ENCODE measurements around the gene BAHCC1. TPM values are rescaled to one million over a fixed set of nuclear protein-coding genes. Genes with fewer than 3 reads are reported as not detected.

BAHCC1 gene
- total RNA-seq, 1 donor from 2014 or later, result 0.91 TPM

GRCh38 chr17:81399481-81400153 lies 4.4 kb downstream of the BAHCC1 start:
- Mint-ChIP-seq H3K9me3 (no peaks in the 10 kb centered on the region), H3K27ac (no peak overlapping the region), H3K36me3 (ENCODE audit: low read depth) (peaks cover 4% of the 10 kb centered on the region), H3K4me3 (ENCODE audit: low read depth) (no peak overlapping the region), H3K27me3 (ENCODE audit: low read depth) (peaks cover 56% of the 10 kb centered on the region), H3K4me1 (ENCODE audit: low read depth) (peaks cover 5% of the 10 kb centered on the region)
- no peak for DNase-seq (ENCODE audit: low spot score)
- intact Hi-C loops (cut with micrococcal nuclease), result loop anchor here (5.0 kb wide), 4 partner anchors 83 to 1597 kb away; partner anchors contain the start of gene ACTG1

GRCh38 chr17:81400154-81400977 lies 5.1 kb downstream of the BAHCC1 start:
- H3K4me3 Mint-ChIP-seq (ENCODE audit: low read depth), result peak overlapping the region; percentile 37
- H3K27me3 Mint-ChIP-seq (ENCODE audit: low read depth), result peaks cover 49% of the 10 kb centered on the region
- H3K9me3 Mint-ChIP-seq, result no peaks in the 10 kb centered on the region
- peaks cover 3% of the 10 kb centered on the region for H3K4me1 Mint-ChIP-seq (ENCODE audit: low read depth)
- H3K36me3 Mint-ChIP-seq (ENCODE audit: low read depth), result peaks cover 4% of the 10 kb centered on the region
- intact Hi-C loops (cut with micrococcal nuclease), result loop anchor here (5.0 kb wide), 1 partner anchor 82 kb away; no protein-coding TSS in a partner anchor
- no peak overlapping the region for H3K27ac Mint-ChIP-seq
- DNase-seq (ENCODE audit: low spot score), result no peak

- peaks cover 4% of the 10 kb centered on the region for H3K36me3 Mint-ChIP-seq (ENCODE audit: low read depth)
- H3K4me1 Mint-ChIP-seq (ENCODE audit: low read depth), result peaks cover 3% of the 10 kb centered on the region
- peaks cover 51% of the 10 kb centered on the region for H3K27me3 Mint-ChIP-seq (ENCODE audit: low read depth)
- intact Hi-C loops (cut with micrococcal nuclease), result loop anchor here (5.0 kb wide), 1 partner anchor 81 kb away; no protein-coding TSS in a partner anchor
- DNase-seq (ENCODE audit: low spot score), result no peak
- no peaks in the 10 kb centered on the region for H3K9me3 Mint-ChIP-seq
- no peak overlapping the region for H3K4me3 Mint-ChIP-seq (ENCODE audit: low read depth)
- no peak overlapping the region for H3K27ac Mint-ChIP-seq
Measured at GRCh38 chr17:81400996-81401722, 5.9 kb downstream of the BAHCC1 start.

- intact Hi-C loops (cut with micrococcal nuclease), result loop anchor here (5.0 kb wide), 1 partner anchor 80 kb away; no protein-coding TSS in a partner anchor
- no peak for DNase-seq (ENCODE audit: low spot score)
- H3K4me1 Mint-ChIP-seq (ENCODE audit: low read depth), result peaks cover 3% of the 10 kb centered on the region
- H3K36me3 Mint-ChIP-seq (ENCODE audit: low read depth), result peaks cover 4% of the 10 kb centered on the region
- H3K4me3 Mint-ChIP-seq (ENCODE audit: low read depth), result no peak overlapping the region
- no peaks in the 10 kb centered on the region for H3K9me3 Mint-ChIP-seq
- peaks cover 51% of the 10 kb centered on the region for H3K27me3 Mint-ChIP-seq (ENCODE audit: low read depth)
- H3K27ac Mint-ChIP-seq, result no peak overlapping the region
Measured at GRCh38 chr17:81401723-81402529, 6.7 kb downstream of the BAHCC1 start.

GRCh38 chr17:81402530-81402941 lies 7.3 kb downstream of the BAHCC1 start:
- Mint-ChIP-seq H3K9me3 (no peaks in the 10 kb centered on the region), H3K27me3 (ENCODE audit: low read depth) (peaks cover 50% of the 10 kb centered on the region), H3K4me1 (ENCODE audit: low read depth) (peaks cover 3% of the 10 kb centered on the region), H3K4me3 (ENCODE audit: low read depth) (no peak overlapping the region), H3K27ac (no peak overlapping the region), H3K36me3 (ENCODE audit: low read depth) (peaks cover 4% of the 10 kb centered on the region)
- DNase-seq (ENCODE audit: low spot score), result no peak
- intact Hi-C loops (cut with micrococcal nuclease), result loop anchor here (5.0 kb wide), 1 partner anchor 80 kb away; no protein-coding TSS in a partner anchor

- Mint-ChIP-seq H3K36me3 (ENCODE audit: low read depth) (peaks cover 1% of the 10 kb centered on the region), H3K27ac (no peak overlapping the region), H3K27me3 (ENCODE audit: low read depth) (peaks cover 45% of the 10 kb centered on the region), H3K4me3 (ENCODE audit: low read depth) (no peak overlapping the region), H3K9me3 (no peaks in the 10 kb centered on the region), H3K4me1 (ENCODE audit: low read depth) (peaks cover 3% of the 10 kb centered on the region)
- DNase-seq (ENCODE audit: low spot score), result no peak
- intact Hi-C loops (cut with micrococcal nuclease), result loop anchor here (5.0 kb wide), 1 partner anchor 79 kb away; no protein-coding TSS in a partner anchor
Measured at GRCh38 chr17:81402981-81403467, 7.8 kb downstream of the BAHCC1 start.

GRCh38 chr17:81403671-81404534 lies 8.6 kb downstream of the BAHCC1 start:
- no peak for DNase-seq (ENCODE audit: low spot score)
- peaks cover 40% of the 10 kb centered on the region for H3K27me3 Mint-ChIP-seq (ENCODE audit: low read depth)
- no peak overlapping the region for H3K4me3 Mint-ChIP-seq (ENCODE audit: low read depth)
- H3K27ac Mint-ChIP-seq, result no peak overlapping the region
- intact Hi-C loops (cut with micrococcal nuclease), result loop anchor here (5.0 kb wide), 1 partner anchor 78 kb away; no protein-coding TSS in a partner anchor
- H3K36me3 Mint-ChIP-seq (ENCODE audit: low read depth), result no peaks in the 10 kb centered on the region
- no peaks in the 10 kb centered on the region for H3K9me3 Mint-ChIP-seq
- peaks cover 2% of the 10 kb centered on the region for H3K4me1 Mint-ChIP-seq (ENCODE audit: low read depth)

- H3K27me3 Mint-ChIP-seq (ENCODE audit: low read depth), result peaks cover 38% of the 10 kb centered on the region
- no peak overlapping the region for H3K27ac Mint-ChIP-seq
- no peak overlapping the region for H3K4me3 Mint-ChIP-seq (ENCODE audit: low read depth)
- no peaks in the 10 kb centered on the region for H3K36me3 Mint-ChIP-seq (ENCODE audit: low read depth)
- H3K9me3 Mint-ChIP-seq, result no peaks in the 10 kb centered on the region
- DNase-seq (ENCODE audit: low spot score), result no peak
- H3K4me1 Mint-ChIP-seq (ENCODE audit: low read depth), result peaks cover 1% of the 10 kb centered on the region
- intact Hi-C loops (cut with micrococcal nuclease), result loop anchor here (5.0 kb wide), 1 partner anchor 78 kb away; no protein-coding TSS in a partner anchor
Measured at GRCh38 chr17:81404558-81405165, 9.4 kb downstream of the BAHCC1 start.

GRCh38 chr17:81405411-81405872 lies 10.2 kb downstream of the BAHCC1 start:
- no peaks in the 10 kb centered on the region for H3K4me1 Mint-ChIP-seq (ENCODE audit: low read depth)
- H3K27ac Mint-ChIP-seq, result no peak overlapping the region
- DNase-seq (ENCODE audit: low spot score), result no peak
- H3K27me3 Mint-ChIP-seq (ENCODE audit: low read depth), result peaks cover 35% of the 10 kb centered on the region
- no peak overlapping the region for H3K4me3 Mint-ChIP-seq (ENCODE audit: low read depth)
- H3K36me3 Mint-ChIP-seq (ENCODE audit: low read depth), result no peaks in the 10 kb centered on the region
- H3K9me3 Mint-ChIP-seq, result no peaks in the 10 kb centered on the region
- intact Hi-C loops (cut with micrococcal nuclease), result no loop called here

GRCh38 chr17:81406117-81406953 lies 11.1 kb downstream of the BAHCC1 start:
- no peaks in the 10 kb centered on the region for H3K9me3 Mint-ChIP-seq
- H3K27ac Mint-ChIP-seq, result no peak overlapping the region
- DNase-seq (ENCODE audit: low spot score), result no peak
- no peaks in the 10 kb centered on the region for H3K36me3 Mint-ChIP-seq (ENCODE audit: low read depth)
- H3K4me1 Mint-ChIP-seq (ENCODE audit: low read depth), result no peaks in the 10 kb centered on the region
- H3K27me3 Mint-ChIP-seq (ENCODE audit: low read depth), result peaks cover 27% of the 10 kb centered on the region
- intact Hi-C loops (cut with micrococcal nuclease), result no loop called here
- H3K4me3 Mint-ChIP-seq (ENCODE audit: low read depth), result no peak overlapping the region

All from activated T-helper 2 cell treated with anti-CD3 and anti-CD28 coated beads, Interferon-gamma antibody, Interleukin-2, Interleukin-4, amounts not matched to agents 10 μg/mL and 5 μg/mL and 100 μg/mL, durations not matched to agents 14 hours and 24 hours and 36 hours (primary cell).